T-helper 1 cell treated with Interleukin-12 subunit alpha and Interleukin-12 subunit beta and Interleukin-4 antibody, amounts not matched to agents 30 μg/mL and 1 μg/mL, for 36 hours (primary cell): ENCODE measurements around the gene RELB.

Source experiments
- H3K27ac Mint-ChIP-seq: one replicate; pipeline ENCODE4 v1.8.0; 2021; ENCODE audit warnings: mild to moderate bottlenecking, mixed read lengths
- H3K27me3 Mint-ChIP-seq: one replicate; pipeline ENCODE4 v1.8.0; 2021; ENCODE audit warnings: low read depth, mixed read lengths
- H3K36me3 Mint-ChIP-seq: one replicate; pipeline ENCODE4 v1.8.0; 2021; ENCODE audit warnings: low read depth, mixed read lengths
- H3K4me1 Mint-ChIP-seq: one replicate; pipeline ENCODE4 v1.8.0; 2021; ENCODE audit warnings: low read depth, mixed read lengths
- H3K4me3 Mint-ChIP-seq: one replicate; pipeline ENCODE4 v1.8.0; 2021; ENCODE audit warnings: mild to moderate bottlenecking, moderate library complexity, mixed read lengths
- H3K9me3 Mint-ChIP-seq: one replicate; pipeline ENCODE4 v1.8.0; 2021; ENCODE audit warnings: mixed read lengths

Gene RELB

GRCh38 chr19:45087531-45087930 lies 86.3 kb downstream of the RELB start:
- no peaks in the 10 kb centered on the region for H3K27me3 Mint-ChIP-seq
- peaks cover 2% of the 10 kb centered on the region for H3K9me3 Mint-ChIP-seq
- H3K4me1 Mint-ChIP-seq, result peaks cover 26% of the 10 kb centered on the region
- H3K4me3 Mint-ChIP-seq, result peak overlapping the region; percentile 82
- H3K27ac Mint-ChIP-seq, result peak overlapping the region; percentile 93
- H3K36me3 Mint-ChIP-seq, result peaks cover 18% of the 10 kb centered on the region
